ENCODE results near the gene SLC25A42. TPM values are rescaled to one million over a fixed set of nuclear protein-coding genes. Genes with fewer than 3 reads are reported as not detected.

SLC25A42 gene
- polyA plus RNA-seq, 1 experiment: 5.8 TPM

GRCh38 chr19:19078801-19079200, 15.0 kb downstream of the SLC25A42 start:
- no peak for DNase-seq (ENCODE audit: low read depth)
- Histone ChIP-seq H3K4me3 (ENCODE audit: low read depth, low read length) (no peak overlapping the region), H3K27me3 (ENCODE audit: control insufficient read depth, insufficient read depth, low read length) (no peaks in the 10 kb centered on the region), H3K36me3 (ENCODE audit: control insufficient read depth, insufficient read depth, low read length) (peaks cover 3% of the 10 kb centered on the region)
- POLR2A ChIA-PET: no interaction called here
- CTCF ChIA-PET: no interaction called here
- TF ChIP-seq, protein P1, sequence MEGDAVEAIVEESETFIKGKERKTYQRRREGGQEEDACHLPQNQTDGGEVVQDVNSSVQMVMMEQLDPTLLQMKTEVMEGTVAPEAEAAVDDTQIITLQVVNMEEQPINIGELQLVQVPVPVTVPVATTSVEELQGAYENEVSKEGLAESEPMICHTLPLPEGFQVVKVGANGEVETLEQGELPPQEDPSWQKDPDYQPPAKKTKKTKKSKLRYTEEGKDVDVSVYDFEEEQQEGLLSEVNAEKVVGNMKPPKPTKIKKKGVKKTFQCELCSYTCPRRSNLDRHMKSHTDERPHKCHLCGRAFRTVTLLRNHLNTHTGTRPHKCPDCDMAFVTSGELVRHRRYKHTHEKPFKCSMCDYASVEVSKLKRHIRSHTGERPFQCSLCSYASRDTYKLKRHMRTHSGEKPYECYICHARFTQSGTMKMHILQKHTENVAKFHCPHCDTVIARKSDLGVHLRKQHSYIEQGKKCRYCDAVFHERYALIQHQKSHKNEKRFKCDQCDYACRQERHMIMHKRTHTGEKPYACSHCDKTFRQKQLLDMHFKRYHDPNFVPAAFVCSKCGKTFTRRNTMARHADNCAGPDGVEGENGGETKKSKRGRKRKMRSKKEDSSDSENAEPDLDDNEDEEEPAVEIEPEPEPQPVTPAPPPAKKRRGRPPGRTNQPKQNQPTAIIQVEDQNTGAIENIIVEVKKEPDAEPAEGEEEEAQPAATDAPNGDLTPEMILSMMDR (IDR thresholded peaks at IDR 0.05; ENCODE audit: insufficient read depth, low read depth, low read length): no peak

DNA sequence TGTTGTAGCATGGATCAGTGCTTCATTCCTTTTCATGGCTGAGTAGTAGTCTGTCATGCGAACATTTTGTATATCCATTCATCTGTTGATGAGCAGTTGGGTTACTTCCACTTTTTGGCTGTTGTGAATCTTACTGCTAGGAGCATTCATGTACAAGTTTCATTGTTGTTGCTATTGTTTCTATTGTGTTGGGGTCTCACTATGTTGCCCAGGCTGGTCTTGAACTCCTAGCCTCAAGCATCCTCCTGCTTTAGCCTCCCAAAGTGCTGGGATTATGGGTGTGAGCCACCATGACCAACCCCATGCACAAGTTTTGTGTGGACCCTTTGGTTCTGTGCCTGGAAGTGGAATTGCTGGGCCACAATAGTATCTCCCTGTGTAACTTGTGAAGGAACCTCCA, 15.8 kb downstream of the SLC25A42 start:
- Histone ChIP-seq H3K27me3 (ENCODE audit: control insufficient read depth, insufficient read depth, low read length) (no peaks in the 10 kb centered on the region), H3K4me3 (ENCODE audit: low read depth, low read length) (no peak overlapping the region), H3K36me3 (ENCODE audit: control insufficient read depth, insufficient read depth, low read length) (peaks cover 3% of the 10 kb centered on the region)
- POLR2A ChIA-PET: no interaction called here
- no peak for DNase-seq (ENCODE audit: low read depth)
- TF ChIP-seq, protein P1 (IDR thresholded peaks at IDR 0.05; ENCODE audit: insufficient read depth, low read depth, low read length): no peak
- CTCF ChIA-PET: no interaction called here

GRCh38 chr19:19081642-19082151, 17.9 kb downstream of the SLC25A42 start:
- POLR2A ChIA-PET: no interaction called here
- no peak for DNase-seq (ENCODE audit: low read depth)
- Histone ChIP-seq H3K27me3 (ENCODE audit: control insufficient read depth, insufficient read depth, low read length) (no peaks in the 10 kb centered on the region), H3K36me3 (ENCODE audit: control insufficient read depth, insufficient read depth, low read length) (no peaks in the 10 kb centered on the region), H3K4me3 (ENCODE audit: low read depth, low read length) (no peak overlapping the region)
- CTCF ChIA-PET: no interaction called here
- TF ChIP-seq, protein P1 (IDR thresholded peaks at IDR 0.05; ENCODE audit: insufficient read depth, low read depth, low read length): no peak

DNA sequence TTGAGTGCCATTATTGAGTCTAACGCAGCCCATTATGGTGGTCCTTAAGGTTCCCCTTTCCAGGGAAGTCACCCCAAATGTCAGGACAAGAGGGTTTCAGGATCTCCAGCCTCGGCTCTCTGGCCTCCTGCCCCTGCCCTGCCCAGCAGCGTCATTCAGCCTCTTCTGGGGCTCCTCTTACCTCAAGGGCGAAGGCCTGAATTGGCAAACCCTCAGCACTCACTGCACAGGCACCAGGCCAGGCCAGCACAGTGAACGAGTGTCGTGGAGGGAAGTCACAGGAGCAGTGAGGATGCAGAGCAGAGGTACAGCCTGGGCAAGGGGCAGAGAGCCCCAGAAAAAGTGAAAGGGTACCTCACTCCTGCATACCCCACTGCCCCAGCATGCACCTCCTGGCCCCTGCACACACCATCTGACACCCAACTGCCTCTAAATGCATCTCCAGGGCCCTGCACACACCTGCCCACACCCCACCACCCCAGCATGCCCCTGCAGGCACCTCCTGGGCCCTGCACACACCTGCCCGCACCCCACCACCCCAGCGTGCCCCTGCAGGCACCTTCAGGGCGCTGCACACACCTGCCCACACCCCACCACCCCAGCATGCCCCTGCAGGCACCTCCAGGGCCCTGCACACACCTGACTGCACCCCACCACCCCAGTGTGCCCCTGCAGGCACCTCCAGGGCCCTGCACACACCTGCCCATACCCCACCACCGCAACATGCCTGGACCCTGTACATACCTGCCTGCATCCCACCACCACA, 19.8 kb downstream of the SLC25A42 start:
- POLR2A ChIA-PET: no interaction called here
- Histone ChIP-seq H3K4me3 (ENCODE audit: low read depth, low read length) (no peak overlapping the region), H3K27me3 (ENCODE audit: control insufficient read depth, insufficient read depth, low read length) (no peaks in the 10 kb centered on the region), H3K36me3 (ENCODE audit: control insufficient read depth, insufficient read depth, low read length) (no peaks in the 10 kb centered on the region)
- DNase-seq (ENCODE audit: low read depth): no peak
- TF ChIP-seq, protein P1 (IDR thresholded peaks at IDR 0.05; ENCODE audit: insufficient read depth, low read depth, low read length): no peak
- CTCF ChIA-PET: no interaction called here

GRCh38 chr19:19087676-19088075, 23.9 kb downstream of the SLC25A42 start:
- ChIA-PET POLR2A (no interaction called here), CTCF (no interaction called here)
- DNase-seq (ENCODE audit: low read depth): no peak
- Histone ChIP-seq H3K27me3 (ENCODE audit: control insufficient read depth, insufficient read depth, low read length) (no peaks in the 10 kb centered on the region), H3K4me3 (ENCODE audit: low read depth, low read length) (no peak overlapping the region), H3K36me3 (ENCODE audit: control insufficient read depth, insufficient read depth, low read length) (no peaks in the 10 kb centered on the region)
- TF ChIP-seq, protein P1 (IDR thresholded peaks at IDR 0.05; ENCODE audit: insufficient read depth, low read depth, low read length): no peak
